Neutrophil (primary cell): ENCODE results near the gene ETFA.
"Not testable (repeated sequence)": the region's sequence is repeated elsewhere in the genome, so short reads cannot be mapped to it uniquely, and the experiment has no call there.

ENCODE experiments used
- H3K27ac ChIP-seq: fragments of 200-600 bp; sonication (generic); 2 replicates; pipeline ENCODE4 v1.5.1; 2016; ENCODE audit warnings: mild to moderate bottlenecking, moderate library complexity
- H3K27me3 ChIP-seq: fragments of 200-600 bp; sonication (generic); 2 replicates; pipeline ENCODE4 v1.6.0; 2016; ENCODE audit warnings: mild to moderate bottlenecking
- H3K36me3 ChIP-seq: fragments of 200-600 bp; sonication (generic); 2 replicates; pipeline ENCODE4 v1.5.1; 2017
- H3K4me1 ChIP-seq, 2 experiments: fragments of 200-600 bp in 1 of 2; sonication (generic) in 1 of 2; 1 replicate in 1 of 2; 2 replicates in 1 of 2; pipeline versions ENCODE4 v1.5.1 to v1.6.1; 2013 to 2016; ENCODE audit warnings: low read depth in 1 of 2, low read length in 1 of 2, mild to moderate bottlenecking in 1 of 2, moderate library complexity in 1 of 2; ENCODE audit not compliant: control insufficient read depth in 1 of 2, insufficient read depth in 1 of 2
- H3K4me3 ChIP-seq, 2 experiments: fragments of 200-600 bp in 1 of 2; sonication (generic) in 1 of 2; 1 replicate in 1 of 2; 2 replicates in 1 of 2; pipeline ENCODE4 v1.5.1; 2013 to 2016; ENCODE audit warnings: low read depth in 1 of 2, low read length in 1 of 2, mild to moderate bottlenecking in 1 of 2, moderate library complexity in 1 of 2
- H3K9me3 ChIP-seq: fragments of 200-600 bp; sonication (generic); 2 replicates; pipeline ENCODE4 v1.5.1; 2016
- CTCF ChIP-seq: fragments of 200-600 bp; sonication (generic); IDR thresholded peaks from 2 replicates; pipeline ENCODE4 v1.5.1; 2016; ENCODE audit warnings: antibody characterized with exemption

ETFA gene

DNA sequence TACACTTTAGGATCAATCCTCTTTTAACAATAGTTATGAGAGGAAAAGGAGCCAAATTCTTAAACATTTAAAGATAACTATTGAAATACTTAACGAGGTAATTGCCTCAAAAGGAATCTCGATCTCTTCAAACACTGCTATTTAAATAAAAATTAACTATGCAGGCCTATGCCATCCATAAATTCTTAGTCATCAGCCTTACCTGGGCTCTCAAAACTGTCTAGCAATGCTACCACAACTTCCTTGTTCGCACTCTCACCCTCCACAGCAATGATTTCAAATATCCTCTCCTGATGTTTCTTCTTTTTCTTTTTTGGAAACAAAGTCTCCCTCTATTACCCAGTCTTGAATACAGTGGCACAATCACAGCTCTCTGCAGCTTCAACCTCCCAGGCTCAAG is 12.3 kb downstream of the ETFA start:
- Histone ChIP-seq H3K27ac (no peak overlapping the region), H3K36me3 (no peaks in the 10 kb centered on the region), H3K27me3 (no peaks in the 10 kb centered on the region), H3K9me3 (no peaks in the 10 kb centered on the region), H3K4me1 (peaks cover 9 to 14% of the 10 kb centered on the region in 2 experiments), H3K4me3 (no peak overlapping the region)
- no peak for TF ChIP-seq CTCF

DNA sequence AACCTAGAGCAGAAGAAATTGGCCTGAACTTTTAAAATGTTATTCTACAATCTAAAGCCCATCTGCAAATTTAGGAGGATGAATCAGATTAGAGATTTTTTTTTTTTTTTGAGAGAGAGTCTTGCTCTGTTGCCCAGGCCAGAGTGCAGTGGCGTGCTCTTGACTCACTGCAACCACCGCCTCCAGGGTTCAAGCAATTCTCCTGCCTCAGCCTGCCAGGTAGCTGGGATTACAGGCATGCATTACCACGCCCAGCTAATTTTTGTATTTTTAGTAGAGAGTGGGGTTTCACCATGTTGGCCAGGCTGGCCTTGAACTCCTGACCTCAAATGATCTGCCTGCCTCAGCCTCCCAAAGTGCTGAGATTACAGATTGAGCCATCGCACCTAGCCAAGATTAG is 13.3 kb downstream of the ETFA start:
- H3K36me3 ChIP-seq, H3K9me3 ChIP-seq, H3K27ac ChIP-seq, H3K4me3 ChIP-seq, H3K27me3 ChIP-seq: not testable (repeated sequence)
- peaks cover 9 to 14% of the 10 kb centered on the region in 2 experiments for H3K4me1 ChIP-seq

GRCh38 chr15:76296849-76297248 is 14.4 kb downstream of the ETFA start:
- H3K36me3 ChIP-seq: peaks cover 5% of the 10 kb centered on the region
- H3K4me1 ChIP-seq: peaks cover 9 to 14% of the 10 kb centered on the region in 2 experiments
- no peak overlapping the region for H3K4me3 ChIP-seq
- no peak for TF ChIP-seq CTCF
- H3K27ac ChIP-seq: no peak overlapping the region
- no peaks in the 10 kb centered on the region for H3K27me3 ChIP-seq
- no peaks in the 10 kb centered on the region for H3K9me3 ChIP-seq

DNA sequence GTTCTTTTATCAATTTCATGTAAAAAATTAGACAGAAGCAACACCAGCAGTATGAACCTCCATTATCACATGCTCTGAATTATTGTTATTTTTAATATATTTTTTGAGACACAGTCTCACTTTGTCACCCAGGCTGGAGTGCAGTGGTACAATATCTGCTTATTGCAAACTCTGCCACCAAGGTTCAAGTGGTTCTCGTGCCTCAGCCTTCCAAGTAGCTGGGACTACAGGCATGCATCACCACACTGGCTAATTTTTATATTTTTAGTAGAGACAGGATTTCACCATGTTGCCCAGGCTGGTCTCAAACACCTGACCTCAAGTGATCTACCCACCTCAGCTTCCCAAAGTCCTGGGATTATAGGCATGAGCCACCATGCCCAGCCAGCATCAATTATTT is 16.8 kb downstream of the ETFA start:
- peaks cover 6 to 11% of the 10 kb centered on the region in 2 experiments for H3K4me1 ChIP-seq
- peaks cover 11% of the 10 kb centered on the region for H3K36me3 ChIP-seq
- H3K27me3 ChIP-seq, H3K4me3 ChIP-seq, H3K27ac ChIP-seq, H3K9me3 ChIP-seq: not testable (repeated sequence)

DNA sequence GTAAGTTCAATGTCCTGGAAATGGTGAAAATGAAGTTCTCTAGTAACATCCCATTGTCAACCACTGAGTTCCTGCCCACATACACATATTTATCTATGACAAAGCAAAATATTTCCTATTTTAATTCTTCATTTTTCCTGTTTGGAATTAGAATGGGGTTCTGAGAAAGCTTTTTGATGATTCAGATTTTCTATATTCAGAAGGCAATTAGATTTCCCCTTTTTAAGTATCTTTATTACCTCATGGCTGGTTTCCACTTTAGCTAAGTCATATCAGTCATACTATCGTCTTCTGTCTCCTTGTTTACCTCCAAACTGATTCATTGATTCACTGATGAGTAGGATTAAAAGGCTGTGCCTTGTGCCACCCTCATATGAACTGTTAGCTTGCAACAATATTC is 17.9 kb downstream of the ETFA start:
- Histone ChIP-seq H3K4me3 (no peak overlapping the region), H3K4me1 (no peaks in the 10 kb centered on the region), H3K9me3 (no peaks in the 10 kb centered on the region), H3K27me3 (no peaks in the 10 kb centered on the region), H3K36me3 (peaks cover 13% of the 10 kb centered on the region), H3K27ac (no peak overlapping the region)
- TF ChIP-seq CTCF: no peak

DNA sequence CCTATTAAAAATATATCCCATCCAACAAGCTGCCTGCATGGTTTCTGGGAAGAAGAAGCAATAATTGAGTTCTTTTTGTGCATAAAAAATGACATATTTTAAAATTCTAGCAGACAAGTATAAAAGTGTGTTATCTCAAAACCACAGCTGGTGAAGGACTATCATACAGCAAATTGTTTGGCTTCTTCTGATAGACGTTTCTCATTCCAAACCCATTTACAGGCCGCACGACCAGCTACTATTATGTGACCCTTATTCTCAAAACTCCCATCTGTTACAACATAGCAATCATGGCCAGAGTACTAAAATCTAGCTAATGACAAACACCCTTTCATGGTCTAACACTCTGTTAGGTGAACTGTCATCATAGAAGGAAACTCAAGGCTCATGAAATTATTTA is 21.7 kb downstream of the ETFA start:
- Histone ChIP-seq H3K4me1 (no peaks in the 10 kb centered on the region), H3K27me3 (no peaks in the 10 kb centered on the region), H3K9me3 (no peaks in the 10 kb centered on the region), H3K4me3 (no peak overlapping the region), H3K36me3 (peaks cover 40% of the 10 kb centered on the region), H3K27ac (no peak overlapping the region)
- TF ChIP-seq CTCF: no peak

GRCh38 chr15:76286271-76286879 is 24.9 kb downstream of the ETFA start:
- Histone ChIP-seq H3K4me1 (peaks cover 9% of the 10 kb centered on the region in 2 experiments), H3K9me3 (no peaks in the 10 kb centered on the region), H3K4me3 (no peak overlapping the region), H3K36me3 (peaks cover 46% of the 10 kb centered on the region), H3K27ac (no peak overlapping the region), H3K27me3 (no peaks in the 10 kb centered on the region)
- TF ChIP-seq CTCF: no peak
